Heart left ventricle (tissue), 13 donors: Measurements from ENCODE around the gene OR6K2.

Source experiments
- POLR2A ChIP-seq, 2 donors: fragments of 450-650 bp; IDR thresholded peaks; one replicate each; pipeline ENCODE4 v1.6.1; 2017; ENCODE audit warnings: antibody characterized with exemption in 2 of 2, mild to moderate bottlenecking in 2 of 2, moderate library complexity in 2 of 2
- TF ChIP-seq, protein P1 (sequence below), 12 donors: fragments of 200-600 bp; sonication (generic) in 4 of 12; IDR thresholded peaks; one replicate each; pipeline versions ENCODE4 v1.5.0 to v1.8.0; 2018 to 2022; ENCODE audit warnings: antibody characterized with exemption in 12 of 12, mild to moderate bottlenecking in 5 of 12
- donor health status: ischemic (EF 13 %, LVEDD 7.1; RV severe dilation, severe dysfunction).
- donor health status: DM: no; HTN: yes; CAD: no.
- donor health status: DM: no; HTN: no; CAD: no.
- donor health status: ischemic (EF 25% LVEDD 6.9; RV normal size, moderate dysfunction).
- donor health status: ischemic (EF 25% LVEDD 5.7; RV mildly dilated, moderate dysfunction).
- donor health status: ischemic (EF 35%, LVEDD 5.7; RV mildly dilated, moderate dysfunction).
- donor health status: nonischemic (EF 11% LVEDD 7.7; RV severe dilation, severe dysfunction).
- donor health status: DM: yes; HTN: yes; CAD: no.
- donor health status: PGD.
- donor health status: ischemic (EF 29% LVEDD 5.4; RV normal size, mild dysfunction).
- donor health status: nonischemic (EF 23%, LVEDD 6.1; RV moderate dilation, normal function).

DNA sequence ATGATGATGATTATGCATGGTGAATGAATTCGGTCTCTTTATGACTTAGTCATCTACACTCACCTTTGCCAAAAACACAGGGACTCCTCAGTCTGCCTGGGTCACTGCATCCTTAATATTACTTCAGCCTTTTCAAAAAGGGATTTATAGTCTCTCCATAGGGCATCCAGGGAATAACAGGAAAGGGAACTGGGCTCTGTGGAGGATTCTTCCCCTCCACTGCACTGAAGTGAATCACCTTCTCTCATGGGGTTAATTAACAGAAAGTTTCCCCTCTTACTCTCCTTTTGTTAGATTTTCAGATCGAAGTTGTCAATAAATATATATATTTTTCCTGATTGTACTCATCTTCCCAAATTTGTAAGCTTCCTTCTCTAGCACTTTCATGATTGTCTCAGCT, 20.2 kb upstream of the OR6K2 start, which contains the start of gene OR6K3:
- TF ChIP-seq, protein P1, sequence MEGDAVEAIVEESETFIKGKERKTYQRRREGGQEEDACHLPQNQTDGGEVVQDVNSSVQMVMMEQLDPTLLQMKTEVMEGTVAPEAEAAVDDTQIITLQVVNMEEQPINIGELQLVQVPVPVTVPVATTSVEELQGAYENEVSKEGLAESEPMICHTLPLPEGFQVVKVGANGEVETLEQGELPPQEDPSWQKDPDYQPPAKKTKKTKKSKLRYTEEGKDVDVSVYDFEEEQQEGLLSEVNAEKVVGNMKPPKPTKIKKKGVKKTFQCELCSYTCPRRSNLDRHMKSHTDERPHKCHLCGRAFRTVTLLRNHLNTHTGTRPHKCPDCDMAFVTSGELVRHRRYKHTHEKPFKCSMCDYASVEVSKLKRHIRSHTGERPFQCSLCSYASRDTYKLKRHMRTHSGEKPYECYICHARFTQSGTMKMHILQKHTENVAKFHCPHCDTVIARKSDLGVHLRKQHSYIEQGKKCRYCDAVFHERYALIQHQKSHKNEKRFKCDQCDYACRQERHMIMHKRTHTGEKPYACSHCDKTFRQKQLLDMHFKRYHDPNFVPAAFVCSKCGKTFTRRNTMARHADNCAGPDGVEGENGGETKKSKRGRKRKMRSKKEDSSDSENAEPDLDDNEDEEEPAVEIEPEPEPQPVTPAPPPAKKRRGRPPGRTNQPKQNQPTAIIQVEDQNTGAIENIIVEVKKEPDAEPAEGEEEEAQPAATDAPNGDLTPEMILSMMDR (IDR thresholded peaks at IDR 0.05), result no peak
- no peak for TF ChIP-seq POLR2A (IDR thresholded peaks at IDR 0.05)
